LNCAP (cell line): ENCODE data around the gene SKA3.

Source experiments
- TF ChIP-seq, protein P1 (sequence below): fragments of 450-650 bp; IDR thresholded peaks from 2 replicates; pipeline ENCODE4 v1.5.1; 2017; ENCODE audit warnings: mild to moderate bottlenecking

The SKA3 gene

DNA sequence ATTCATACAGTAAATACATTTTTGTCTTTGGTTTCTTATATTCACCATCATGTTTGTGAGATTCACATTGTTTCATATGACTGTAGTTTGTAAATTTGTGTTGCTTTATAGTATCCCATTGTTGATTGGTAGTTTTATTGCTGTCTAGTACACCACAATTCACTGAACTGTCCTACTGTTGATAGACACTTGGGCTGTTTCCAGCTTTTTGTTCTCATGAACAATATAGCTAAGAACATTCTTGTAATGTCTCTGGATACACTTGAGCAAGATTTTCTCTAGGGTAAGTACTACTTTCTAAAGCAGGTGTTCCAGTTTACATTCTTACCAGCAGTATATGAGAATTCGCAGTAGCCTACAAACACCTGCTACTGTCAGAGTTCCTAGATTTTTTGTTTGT, 37.8 kb downstream of the SKA3 start:
- TF ChIP-seq, protein P1, sequence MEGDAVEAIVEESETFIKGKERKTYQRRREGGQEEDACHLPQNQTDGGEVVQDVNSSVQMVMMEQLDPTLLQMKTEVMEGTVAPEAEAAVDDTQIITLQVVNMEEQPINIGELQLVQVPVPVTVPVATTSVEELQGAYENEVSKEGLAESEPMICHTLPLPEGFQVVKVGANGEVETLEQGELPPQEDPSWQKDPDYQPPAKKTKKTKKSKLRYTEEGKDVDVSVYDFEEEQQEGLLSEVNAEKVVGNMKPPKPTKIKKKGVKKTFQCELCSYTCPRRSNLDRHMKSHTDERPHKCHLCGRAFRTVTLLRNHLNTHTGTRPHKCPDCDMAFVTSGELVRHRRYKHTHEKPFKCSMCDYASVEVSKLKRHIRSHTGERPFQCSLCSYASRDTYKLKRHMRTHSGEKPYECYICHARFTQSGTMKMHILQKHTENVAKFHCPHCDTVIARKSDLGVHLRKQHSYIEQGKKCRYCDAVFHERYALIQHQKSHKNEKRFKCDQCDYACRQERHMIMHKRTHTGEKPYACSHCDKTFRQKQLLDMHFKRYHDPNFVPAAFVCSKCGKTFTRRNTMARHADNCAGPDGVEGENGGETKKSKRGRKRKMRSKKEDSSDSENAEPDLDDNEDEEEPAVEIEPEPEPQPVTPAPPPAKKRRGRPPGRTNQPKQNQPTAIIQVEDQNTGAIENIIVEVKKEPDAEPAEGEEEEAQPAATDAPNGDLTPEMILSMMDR, result no peak

DNA sequence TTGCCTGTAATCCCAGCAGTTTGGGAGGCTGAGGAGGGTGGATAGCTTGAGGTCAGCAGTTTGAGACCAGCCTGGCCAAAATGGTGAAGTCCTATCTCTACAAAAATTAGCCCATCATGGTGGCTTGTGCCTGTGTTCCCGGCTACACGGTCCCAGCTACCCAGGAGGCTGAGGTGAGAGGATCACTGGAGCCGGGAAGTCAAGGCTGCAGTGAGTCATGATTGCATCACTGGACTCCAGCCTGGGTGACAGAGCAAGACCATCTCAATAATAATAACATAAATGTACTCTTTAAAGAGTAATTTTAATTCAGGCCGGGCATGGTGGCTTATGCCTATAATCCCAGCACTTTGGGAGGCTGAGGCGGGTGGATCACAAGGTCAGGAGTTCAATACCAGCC, 38.7 kb downstream of the SKA3 start:
- TF ChIP-seq, protein P1, result no peak

GRCh38 chr13:21134475-21134874, 41.9 kb downstream of the SKA3 start:
- TF ChIP-seq, protein P1, result no peak

DNA sequence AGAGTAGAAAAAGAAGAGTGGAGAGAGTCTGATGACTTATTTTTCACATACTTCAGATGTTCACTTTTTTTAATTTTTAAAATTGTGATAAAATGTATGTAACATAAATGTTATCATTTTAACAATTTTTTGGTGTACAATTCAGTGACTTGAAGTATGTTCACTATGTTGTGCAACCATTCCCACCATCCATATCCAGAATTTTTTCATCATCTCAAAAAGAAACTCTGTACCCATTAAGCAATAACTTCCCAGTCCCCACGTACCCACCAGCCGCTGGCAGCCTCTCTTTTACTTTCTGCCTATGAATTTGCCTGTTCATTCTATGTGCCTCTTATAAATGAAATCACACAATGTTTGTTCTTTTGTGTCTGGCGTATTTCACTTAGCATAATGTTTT, 43.3 kb downstream of the SKA3 start:
- TF ChIP-seq, protein P1, result no peak

DNA sequence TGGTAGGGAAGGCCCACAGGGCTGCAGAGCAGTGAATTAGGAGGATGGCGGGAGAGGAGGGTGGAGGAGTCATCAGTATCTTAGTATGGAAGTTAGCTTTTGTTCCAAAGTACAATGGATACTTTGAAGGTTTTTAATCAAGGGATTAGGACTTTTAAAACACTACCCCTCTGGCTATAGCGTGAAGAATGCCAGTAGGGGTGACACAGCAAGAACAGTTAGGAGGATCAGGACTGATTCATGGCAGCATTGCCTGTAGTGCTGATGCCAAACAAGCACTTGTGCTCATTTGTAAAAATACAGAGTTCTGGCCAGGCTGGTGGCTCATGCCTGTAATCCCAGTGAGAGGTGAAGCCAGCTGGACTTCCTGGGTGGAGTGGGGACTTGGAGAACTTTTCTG, 46.2 kb downstream of the SKA3 start:
- TF ChIP-seq, protein P1, result no peak

GRCh38 chr13:21124852-21125251, 51.5 kb downstream of the SKA3 start:
- TF ChIP-seq, protein P1, result no peak

GRCh38 chr13:21123956-21124355, 52.4 kb downstream of the SKA3 start:
- TF ChIP-seq, protein P1, result no peak

GRCh38 chr13:21121616-21122015, 54.7 kb downstream of the SKA3 start:
- TF ChIP-seq, protein P1, result no peak
